ENCODE measurements around the gene NDST1. TPM values are rescaled to one million over a fixed set of nuclear protein-coding genes. Genes with fewer than 3 reads are reported as not detected.

NDST1 gene
- polyA plus RNA-seq, 1 experiment: 52.2 TPM

DNA sequence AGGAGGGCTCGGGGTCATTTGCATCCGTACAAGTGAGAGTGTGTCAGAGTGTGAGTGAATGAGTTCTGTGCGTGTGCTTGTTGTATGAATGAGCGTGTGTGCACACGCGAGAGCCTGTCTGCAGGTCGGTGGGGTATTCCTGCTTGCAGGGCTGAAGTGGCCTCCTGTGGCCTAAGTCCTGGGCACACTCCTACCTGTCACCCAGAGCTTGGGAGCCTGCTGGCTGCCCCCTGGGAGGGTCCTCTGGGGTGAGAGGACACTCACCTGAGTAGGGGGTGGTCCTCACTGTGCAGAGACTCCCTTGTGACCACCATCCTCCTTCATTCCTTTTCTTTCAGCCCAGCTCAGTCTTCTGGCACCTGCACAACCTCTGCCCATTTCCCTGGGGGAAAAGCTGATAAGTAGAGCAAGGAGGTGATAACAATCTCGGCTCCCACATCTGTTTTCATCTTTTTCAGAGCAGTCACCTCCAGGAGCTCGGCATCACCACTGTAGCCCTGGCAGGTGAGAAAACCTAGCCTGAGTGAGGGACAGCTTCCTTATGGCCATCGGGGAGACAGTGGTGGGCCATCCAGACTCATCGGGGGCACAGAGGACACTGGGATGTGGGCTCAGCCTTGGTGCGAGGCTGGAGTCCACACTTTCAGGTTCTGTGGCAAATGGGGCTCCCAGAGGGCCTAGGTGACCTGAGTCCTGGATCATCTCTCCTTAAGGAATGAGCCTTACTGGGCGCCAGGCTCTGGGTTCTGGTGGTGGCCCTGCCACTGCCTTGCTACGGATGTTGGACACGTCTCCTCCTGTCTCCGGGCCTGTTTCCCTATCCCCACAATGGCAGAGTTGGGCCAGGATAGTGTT lies 93.8 kb downstream of the NDST1 start:
- H3K27ac ChIP-seq (ENCODE audit: low read depth, low read length): no peak overlapping the region
- no peak overlapping the region for H3K4me3 ChIP-seq (ENCODE audit: low read depth, low read length)
- H3K27me3 ChIP-seq (ENCODE audit: control insufficient read depth, insufficient read depth, low read length): peaks cover 3% of the 10 kb centered on the region
- no peak for DNase-seq (ENCODE audit: low read depth, low spot score)
- ChIA-PET POLR2A (no interaction called here), CTCF (no interaction called here)
- no peak for TF ChIP-seq CTCF (IDR thresholded peaks at IDR 0.05; ENCODE audit: low read depth, low read length)
- no peaks in the 10 kb centered on the region for H3K9me3 ChIP-seq (ENCODE audit: control insufficient read depth, insufficient read depth, low read length)

- no peak for TF ChIP-seq CTCF (IDR thresholded peaks at IDR 0.05; ENCODE audit: low read depth, low read length)
These were observed 95.1 kb downstream of the NDST1 start for GRCh38 chr5:150603052-150603451.

DNA sequence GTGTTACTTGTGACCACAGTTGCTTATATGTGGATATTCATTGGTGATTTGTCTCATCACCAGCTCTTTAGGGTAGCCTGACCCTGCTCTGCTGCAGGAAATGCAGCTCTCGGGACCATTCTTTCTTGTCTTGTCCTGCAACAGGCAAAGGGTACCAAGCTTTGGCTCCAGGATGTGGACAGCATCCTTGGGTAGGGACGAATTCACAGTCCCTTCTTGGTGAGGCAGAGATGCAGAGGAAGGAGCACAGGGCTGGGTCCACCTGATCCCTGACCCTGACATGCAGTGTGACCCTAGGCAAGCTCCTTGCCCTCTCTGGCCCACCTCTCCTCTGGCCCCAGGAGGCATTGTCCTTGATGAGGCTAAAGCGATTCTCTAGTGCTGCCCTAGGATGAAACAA lies 95.6 kb downstream of the NDST1 start:
- ChIA-PET POLR2A (no interaction called here), CTCF (interaction anchor here (1.0 kb wide), 1 partner anchor 13 kb away, joined by 4 read pairs; no protein-coding TSS in a partner anchor)
- peaks cover 3% of the 10 kb centered on the region for H3K27me3 ChIP-seq (ENCODE audit: control insufficient read depth, insufficient read depth, low read length)

More at GRCh38 chr5:150603052-150603451, 95.1 kb downstream of the NDST1 start:
- H3K4me3 ChIP-seq (ENCODE audit: low read depth, low read length): no peak overlapping the region
- DNase-seq (ENCODE audit: low read depth, low spot score): no peak
- peaks cover 3% of the 10 kb centered on the region for H3K27me3 ChIP-seq (ENCODE audit: control insufficient read depth, insufficient read depth, low read length)
- H3K27ac ChIP-seq (ENCODE audit: low read depth, low read length): no peak overlapping the region
- ChIA-PET CTCF (interaction anchor here (1.0 kb wide), 1 partner anchor 13 kb away, joined by 4 read pairs; no protein-coding TSS in a partner anchor), POLR2A (no interaction called here)
- no peaks in the 10 kb centered on the region for H3K9me3 ChIP-seq (ENCODE audit: control insufficient read depth, insufficient read depth, low read length)

DNA sequence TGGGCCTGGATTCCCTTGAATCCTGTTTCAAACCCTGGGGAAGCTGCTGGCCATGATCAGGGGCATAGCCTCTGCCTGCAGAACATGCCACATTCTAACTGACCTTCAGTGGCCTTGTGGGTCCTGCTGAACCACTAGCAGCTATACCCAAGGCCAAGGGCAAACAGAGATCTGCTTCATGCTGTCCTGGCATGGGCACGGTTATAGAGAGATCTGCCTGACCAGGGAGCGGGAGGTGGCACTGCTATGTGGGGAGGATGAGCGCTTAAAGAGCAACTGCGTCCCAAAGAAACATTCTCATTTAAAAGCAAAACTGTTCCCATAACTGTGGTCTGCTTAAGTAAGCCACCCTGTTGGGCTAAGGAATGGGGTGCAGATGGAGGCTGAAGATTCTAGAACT lies 96.1 kb downstream of the NDST1 start:
- ChIA-PET CTCF (interaction anchor here (1.0 kb wide), 1 partner anchor 14 kb away, joined by 4 read pairs; no protein-coding TSS in a partner anchor), POLR2A (no interaction called here)
- peaks cover 3% of the 10 kb centered on the region for H3K27me3 ChIP-seq (ENCODE audit: control insufficient read depth, insufficient read depth, low read length)
- no peaks in the 10 kb centered on the region for H3K9me3 ChIP-seq (ENCODE audit: control insufficient read depth, insufficient read depth, low read length)
- DNase-seq (ENCODE audit: low read depth, low spot score): no peak
- no peak for TF ChIP-seq CTCF (IDR thresholded peaks at IDR 0.05; ENCODE audit: low read depth, low read length)
- H3K27ac ChIP-seq (ENCODE audit: low read depth, low read length): no peak overlapping the region
- no peak overlapping the region for H3K4me3 ChIP-seq (ENCODE audit: low read depth, low read length)

More for the DNA sequence above, 95.6 kb downstream of the NDST1 start:
- Histone ChIP-seq H3K4me3 (ENCODE audit: low read depth, low read length) (no peak overlapping the region), H3K27ac (ENCODE audit: low read depth, low read length) (no peak overlapping the region), H3K9me3 (ENCODE audit: control insufficient read depth, insufficient read depth, low read length) (no peaks in the 10 kb centered on the region)
- DNase-seq (ENCODE audit: low read depth, low spot score): no peak
- TF ChIP-seq CTCF (IDR thresholded peaks at IDR 0.05; ENCODE audit: low read depth, low read length): no peak

DNA sequence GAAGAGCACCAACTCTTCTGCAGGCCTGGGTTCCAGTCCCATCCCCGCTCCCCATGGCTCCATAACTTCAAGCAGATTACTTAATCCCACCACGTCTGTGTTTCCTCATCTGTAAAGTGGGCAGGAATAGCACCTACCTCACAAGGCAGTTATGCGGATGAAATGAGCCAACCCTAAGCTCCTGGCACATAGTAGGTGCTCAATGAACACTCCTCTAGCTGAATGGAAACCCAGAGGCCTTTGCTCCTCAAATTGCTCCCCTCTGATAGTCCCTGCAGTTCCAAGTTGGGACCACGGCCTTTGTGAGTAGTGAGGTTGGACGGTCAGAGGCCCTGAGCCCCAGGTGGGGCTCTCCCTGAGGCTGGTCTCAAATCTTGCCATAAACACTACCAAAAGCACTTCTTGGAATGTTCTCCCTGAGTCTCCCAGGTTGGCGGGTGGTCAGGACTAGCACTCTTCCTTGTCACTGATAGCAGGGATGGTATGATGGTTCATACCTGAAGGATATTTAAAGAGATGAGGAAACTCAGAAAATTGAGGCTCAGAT lies 97.0 kb downstream of the NDST1 start:
- POLR2A ChIA-PET: no interaction called here
- H3K4me3 ChIP-seq (ENCODE audit: low read depth, low read length): no peak overlapping the region
- DNase-seq (ENCODE audit: low read depth, low spot score): no peak
- no peak overlapping the region for H3K27ac ChIP-seq (ENCODE audit: low read depth, low read length)
- no peaks in the 10 kb centered on the region for H3K9me3 ChIP-seq (ENCODE audit: control insufficient read depth, insufficient read depth, low read length)
- TF ChIP-seq CTCF (IDR thresholded peaks at IDR 0.05; ENCODE audit: low read depth, low read length): no peak
- CTCF ChIA-PET: no interaction called here
- peaks cover 3% of the 10 kb centered on the region for H3K27me3 ChIP-seq (ENCODE audit: control insufficient read depth, insufficient read depth, low read length)
